HG02973 (cell line): ENCODE data around the gene SH3RF3.
"Not testable (repeated sequence)": the region's sequence is repeated elsewhere in the genome, so short reads cannot be mapped to it uniquely, and the experiment has no call there.

Source experiments
- ATAC-seq: cut with Tn5 transposase; IDR thresholded peaks from one replicate; pipeline ENCODE4 v1.9.1; 2021; ENCODE audit warnings: moderate library complexity; ENCODE audit not compliant: unreplicated experiment

The SH3RF3 gene

GRCh38 chr2:109128616-109129355 is at the start of gene SH3RF3:
SH3RF3 (plus strand) TSS chr2:109129205.
- ATAC-seq, result no peak

- ATAC-seq, result no peak
Observed at GRCh38 chr2:109079590-109079989, 49.4 kb upstream of the SH3RF3 start.

GRCh38 chr2:109080109-109080508 is 48.9 kb upstream of the SH3RF3 start:
- no peak for ATAC-seq

- no peak for ATAC-seq
Observed at GRCh38 chr2:109080757-109081156, 48.2 kb upstream of the SH3RF3 start.

- ATAC-seq, result no peak
Observed at GRCh38 chr2:109081374-109081773, 47.6 kb upstream of the SH3RF3 start.

- ATAC-seq, result no peak
Observed at GRCh38 chr2:109083771-109084170, 45.2 kb upstream of the SH3RF3 start.

- ATAC-seq, result no peak
Observed at GRCh38 chr2:109084341-109084740, 44.7 kb upstream of the SH3RF3 start.

DNA sequence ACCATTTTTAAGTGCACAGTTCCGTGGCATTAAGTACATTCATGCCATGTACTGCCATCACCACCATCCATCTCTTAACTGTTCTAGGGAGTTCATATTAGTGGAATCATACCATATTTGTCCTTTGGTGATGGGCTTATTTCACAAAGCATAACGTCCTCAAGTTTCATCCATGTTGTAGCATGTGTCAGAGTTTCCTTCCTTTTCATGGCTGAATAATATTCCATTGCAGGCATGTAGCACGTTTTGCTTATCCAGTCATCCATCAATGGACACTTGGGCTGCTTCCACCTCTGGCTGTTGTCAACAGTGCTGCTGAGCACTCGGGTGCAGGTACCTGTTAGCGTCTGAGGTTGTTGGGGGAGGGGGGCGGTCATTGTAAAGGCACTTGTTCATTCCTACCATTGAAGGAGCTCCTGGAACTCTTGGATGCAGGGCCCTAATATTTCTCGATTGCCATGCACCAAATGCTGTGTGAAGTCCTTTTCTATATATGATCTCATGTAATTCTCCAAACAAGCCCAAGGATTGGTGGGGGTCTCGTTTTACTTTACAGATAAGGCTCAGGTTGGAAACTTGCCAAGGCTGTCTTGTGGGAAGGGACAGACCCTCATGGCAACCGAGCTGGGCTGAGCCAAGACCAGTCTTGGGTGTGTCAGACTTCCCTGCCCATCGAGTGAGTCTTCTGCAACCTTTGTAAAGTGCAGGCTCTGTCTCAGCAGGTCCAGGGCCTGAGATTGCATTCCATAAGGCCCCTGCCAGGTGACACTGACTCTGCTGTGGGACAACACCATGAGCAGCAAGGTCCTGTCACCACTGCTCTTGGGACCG is 42.9 kb upstream of the SH3RF3 start:
- no peak for ATAC-seq

- ATAC-seq, result no peak
Observed at GRCh38 chr2:109086743-109087020, 42.3 kb upstream of the SH3RF3 start.

DNA sequence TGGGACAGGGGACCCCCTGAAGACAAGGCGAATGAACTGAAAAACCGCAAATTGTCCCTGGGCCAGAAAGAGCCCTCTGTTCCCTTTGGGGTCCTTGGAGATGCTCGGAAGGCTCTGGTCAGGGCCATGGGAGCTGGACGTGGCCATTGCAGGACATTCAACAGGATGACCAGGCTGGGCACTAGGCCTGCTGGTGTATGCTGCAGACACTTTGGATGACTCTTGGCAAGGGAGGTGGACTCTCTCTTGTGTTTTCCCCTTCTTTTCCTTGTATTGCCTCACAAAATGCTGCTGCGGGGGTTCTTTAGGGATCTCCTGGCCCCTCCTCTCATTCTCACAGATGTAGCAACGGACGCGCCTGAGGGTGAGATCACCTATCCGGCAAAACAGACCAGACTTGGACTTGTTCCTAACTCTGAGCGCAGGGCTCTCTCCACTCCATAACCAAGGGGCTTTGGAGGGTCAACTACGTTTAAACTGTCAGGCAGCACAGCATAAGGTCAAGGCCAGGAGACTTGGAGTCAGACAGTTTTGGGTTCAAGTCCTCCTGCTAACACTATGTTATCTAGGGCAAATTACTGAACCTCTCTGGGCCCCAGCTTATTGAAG is 41.8 kb upstream of the SH3RF3 start:
- ATAC-seq, result no peak

- no peak for ATAC-seq
Observed at GRCh38 chr2:109089602-109090300, 39.3 kb upstream of the SH3RF3 start.

DNA sequence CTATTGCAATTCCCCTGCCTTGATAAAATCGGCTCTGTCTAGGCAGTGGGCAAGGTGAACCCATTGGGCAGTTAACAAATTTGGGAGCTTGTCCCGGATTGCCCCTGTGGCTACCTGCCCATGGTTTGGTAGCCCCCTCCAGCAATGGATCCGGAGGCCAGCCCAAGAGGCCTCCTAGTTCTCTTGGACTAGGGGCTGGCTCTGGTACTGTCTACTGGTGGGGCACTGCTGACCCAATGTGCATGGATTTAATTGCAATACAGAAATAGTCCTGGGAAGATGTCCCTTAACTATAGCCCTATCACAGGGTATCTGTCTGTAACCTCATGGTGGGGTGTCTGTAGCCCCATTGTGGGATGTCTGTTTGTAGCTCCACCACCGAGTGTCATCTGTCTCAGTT is 37.5 kb upstream of the SH3RF3 start:
- ATAC-seq, result no peak

DNA sequence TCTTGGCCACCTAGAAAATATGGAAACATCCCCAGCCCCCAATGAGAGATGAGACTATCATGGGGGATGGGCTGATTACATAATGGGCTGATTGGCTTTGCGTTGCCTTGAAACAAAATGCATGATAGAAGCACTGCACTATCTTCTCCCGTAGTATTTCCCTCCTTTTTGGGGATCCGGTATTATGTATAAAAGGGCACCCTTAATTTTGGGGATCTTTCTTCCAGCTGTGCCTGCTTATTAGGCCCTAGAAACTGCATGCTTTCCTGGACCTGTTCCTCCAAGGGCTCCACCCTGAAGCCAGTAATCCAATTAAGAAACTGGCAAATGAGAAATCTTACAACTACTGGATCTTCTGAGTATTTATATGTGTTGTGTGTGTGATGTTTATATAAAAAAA is 34.9 kb upstream of the SH3RF3 start:
- ATAC-seq, result no peak

DNA sequence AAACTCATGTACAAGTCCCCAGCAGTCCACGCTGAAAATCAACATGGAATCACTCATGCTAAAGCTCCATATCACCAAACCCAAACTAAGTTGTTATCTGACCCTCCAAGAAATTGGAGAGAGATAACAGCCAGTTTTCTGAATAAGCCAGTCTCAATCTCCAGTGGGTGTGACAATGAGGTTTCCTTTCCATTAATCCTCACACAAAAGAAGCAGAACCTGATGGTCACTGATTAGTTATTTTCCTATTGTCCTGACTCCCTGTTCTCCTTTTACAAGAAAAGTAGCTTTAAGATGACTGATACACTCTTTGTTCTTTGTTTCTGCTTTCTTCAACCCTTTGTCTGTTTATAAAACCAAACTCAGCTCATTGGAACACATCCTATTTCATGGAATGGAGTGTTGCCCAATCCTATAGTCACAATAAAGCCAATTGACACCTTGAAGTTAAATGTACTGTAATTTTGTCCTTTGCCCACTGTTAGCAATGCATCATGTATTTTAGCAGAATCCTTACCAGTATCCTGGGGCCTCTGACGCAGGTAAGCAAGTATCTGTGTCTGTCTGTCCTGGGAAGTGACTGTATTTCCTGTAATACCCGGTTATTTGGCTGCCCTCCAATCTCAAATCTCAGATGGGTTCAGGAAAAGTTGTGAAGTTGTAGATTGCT is 30.6 kb upstream of the SH3RF3 start:
- no peak for ATAC-seq

GRCh38 chr2:109098921-109099273 is 30.1 kb upstream of the SH3RF3 start:
- ATAC-seq, result no peak

DNA sequence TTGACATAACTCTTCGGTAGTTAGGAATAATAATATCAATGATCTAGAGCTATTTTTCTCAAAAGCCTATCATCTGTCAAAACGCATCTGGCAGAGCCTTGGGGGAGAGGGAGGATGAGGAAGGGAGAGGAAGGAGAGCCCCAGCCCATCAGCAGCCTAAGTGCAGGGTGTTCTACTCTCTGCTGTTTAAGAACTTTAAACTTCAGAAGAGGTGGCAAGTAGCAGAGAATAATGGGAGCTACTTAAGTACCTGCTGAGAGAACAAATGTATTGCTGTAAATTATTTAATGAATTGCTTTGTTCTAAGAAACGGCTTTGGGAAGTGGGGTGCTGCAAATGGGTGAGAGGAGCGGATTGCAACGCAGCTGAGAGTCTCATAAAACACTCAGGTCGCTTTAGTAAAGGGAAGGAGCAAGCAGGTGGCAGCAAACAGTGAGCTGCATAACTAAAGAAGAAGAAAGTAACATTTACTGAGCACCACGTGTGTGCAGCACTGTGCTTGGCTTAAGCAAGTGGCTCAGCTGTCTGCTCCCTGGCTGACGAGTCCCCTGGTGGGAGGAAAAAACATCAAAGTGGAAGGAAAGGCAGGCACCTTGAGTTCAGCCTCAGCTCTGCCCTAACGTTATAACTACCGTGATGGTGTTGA is 26.3 kb upstream of the SH3RF3 start:
- ATAC-seq, result no peak

DNA sequence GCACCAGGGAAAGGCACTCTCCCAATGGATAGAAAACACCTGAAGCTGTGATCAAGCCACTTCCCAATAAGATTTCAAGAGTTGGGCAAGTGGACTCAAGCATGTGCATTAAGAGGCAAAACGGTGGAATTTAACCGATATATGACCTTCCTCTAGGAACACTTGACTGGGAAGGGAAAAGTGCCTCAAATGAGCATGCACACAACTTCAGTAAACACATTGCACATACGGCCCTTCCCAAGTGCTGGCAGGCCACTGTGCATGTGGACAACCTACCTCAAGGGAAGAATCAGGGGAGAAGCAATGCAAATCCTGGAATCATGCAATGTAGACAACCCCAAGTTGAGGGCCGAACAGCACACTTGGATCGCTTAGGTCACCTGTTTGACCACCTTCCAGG is 23.9 kb upstream of the SH3RF3 start:
- no peak for ATAC-seq

DNA sequence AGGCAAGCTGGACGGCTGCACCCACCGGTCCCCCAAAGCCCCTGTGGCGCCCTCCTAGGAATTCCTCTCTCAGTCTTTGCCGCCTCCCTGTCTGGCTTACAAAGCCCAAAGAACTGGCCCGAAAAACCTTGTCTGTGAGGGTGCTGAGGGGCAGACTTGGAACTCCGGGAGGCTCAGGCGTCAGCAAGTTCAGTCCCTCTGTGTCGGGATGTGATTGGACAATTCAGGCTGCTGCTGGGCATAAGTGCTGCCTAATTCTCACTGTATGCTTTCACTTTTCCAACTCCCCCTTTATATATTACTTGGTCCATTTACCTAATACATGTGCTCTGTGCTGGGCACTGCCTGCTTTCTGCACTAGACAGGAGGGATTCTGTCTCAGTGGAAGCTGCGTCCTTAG is 20.3 kb upstream of the SH3RF3 start:
- no peak for ATAC-seq

DNA sequence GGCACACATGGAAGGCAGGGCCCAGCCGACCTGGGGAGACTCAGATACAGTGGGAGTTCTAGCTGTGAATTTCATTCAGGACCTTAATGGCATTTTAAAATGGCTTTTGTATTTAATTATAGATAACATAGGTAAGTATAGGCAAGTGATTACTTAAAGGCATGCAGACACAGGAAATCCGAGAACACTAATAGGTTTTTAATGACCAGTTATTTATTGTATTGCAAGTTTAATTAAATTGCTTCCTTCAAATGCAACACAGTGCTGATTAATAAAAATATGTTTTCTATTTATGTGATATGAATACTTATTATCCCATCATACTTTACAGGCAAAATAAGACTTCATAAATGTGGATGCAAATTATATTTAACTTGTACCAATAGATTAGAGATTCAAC is 19.7 kb upstream of the SH3RF3 start:
- ATAC-seq, result no peak

DNA sequence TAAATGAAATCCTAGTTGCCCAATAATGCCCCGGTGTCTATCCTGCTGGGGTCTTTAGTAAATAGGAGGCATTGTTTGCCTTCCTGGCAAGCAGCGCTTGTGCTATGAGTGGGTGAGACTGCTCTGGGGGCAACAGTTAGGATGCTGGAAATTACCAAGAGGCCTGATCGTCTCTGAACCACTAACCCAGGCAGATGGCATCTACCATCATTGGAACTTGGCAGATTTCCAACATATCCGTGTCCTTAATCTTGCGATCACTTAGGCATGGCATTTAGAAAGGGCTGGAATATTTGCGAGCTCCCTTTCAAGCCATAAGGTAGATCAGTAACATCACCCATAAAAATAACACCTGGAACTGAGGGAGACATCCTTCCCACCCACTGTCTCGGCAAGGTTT is 18.8 kb upstream of the SH3RF3 start:
- ATAC-seq, result no peak

DNA sequence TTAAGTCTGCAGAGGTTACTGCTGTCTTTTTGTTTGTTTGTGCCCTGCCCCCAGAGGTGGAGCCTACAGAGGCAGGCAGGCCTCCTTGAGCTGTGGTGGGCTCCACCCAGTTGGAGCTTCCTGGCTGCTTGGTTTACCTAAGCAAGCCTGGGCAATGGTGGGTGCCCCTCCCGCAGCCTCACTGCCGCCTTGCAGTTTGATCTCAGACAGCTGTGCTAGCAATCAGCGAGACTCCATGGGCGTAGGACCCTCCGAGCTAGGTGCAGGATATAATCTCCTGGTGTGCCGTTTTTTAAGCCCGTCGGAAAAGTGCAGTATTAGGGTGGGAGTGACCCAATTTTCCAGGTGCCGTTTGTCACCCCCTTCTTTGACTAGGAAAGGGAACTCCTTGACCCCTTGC is 11.8 kb upstream of the SH3RF3 start:
- not testable (repeated sequence) for ATAC-seq
